ENCODE data around the gene PRDM11.

PRDM11 gene

GRCh38 chr11:45168366-45169130 is 22.1 kb downstream of the PRDM11 start:
- no peak overlapping the region for H3K4me3 ChIP-seq (ENCODE audit: low read length)
- TF ChIP-seq ZNF274 (IDR thresholded peaks at IDR 0.05; ENCODE audit: low read depth, low read length) = no peak

DNA sequence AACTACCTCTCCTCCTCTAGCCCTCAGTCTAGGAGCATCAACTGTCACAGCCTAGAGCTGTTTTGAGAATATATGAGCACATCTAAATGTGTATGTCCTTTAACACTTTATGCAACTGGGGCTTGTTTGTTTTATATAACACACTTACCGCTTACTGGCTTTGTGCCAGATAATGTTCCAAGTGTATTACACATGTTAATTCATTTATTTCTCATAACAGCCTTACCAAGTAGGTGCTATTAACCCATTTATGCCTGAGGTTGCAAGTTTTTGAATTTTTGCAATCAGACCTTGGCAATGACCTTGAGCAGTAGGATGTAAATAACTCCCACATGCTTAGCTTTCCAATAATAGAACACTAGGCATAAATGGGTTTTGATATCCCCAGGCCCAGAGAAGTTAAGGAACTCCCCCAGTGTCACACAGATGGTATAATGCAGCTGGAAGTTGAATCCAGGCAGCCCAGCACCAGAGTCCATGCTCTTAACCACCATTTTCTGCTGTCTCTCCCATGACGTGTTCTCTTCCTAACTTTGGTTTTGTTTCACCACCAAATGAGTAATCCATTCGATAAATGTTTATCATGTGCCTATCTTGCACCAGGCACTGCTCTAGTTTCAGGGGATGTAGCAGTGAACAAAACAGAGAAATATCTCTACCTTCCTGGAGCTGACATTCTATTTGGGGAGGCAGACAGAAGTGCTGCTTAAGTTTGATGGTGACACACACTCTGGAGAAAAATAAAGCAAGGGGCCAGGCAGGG is 23.1 kb downstream of the PRDM11 start:
- TF ChIP-seq ZNF274 (IDR thresholded peaks at IDR 0.05; ENCODE audit: low read depth, low read length) = no peak
- no peak overlapping the region for H3K4me3 ChIP-seq (ENCODE audit: low read length)

DNA sequence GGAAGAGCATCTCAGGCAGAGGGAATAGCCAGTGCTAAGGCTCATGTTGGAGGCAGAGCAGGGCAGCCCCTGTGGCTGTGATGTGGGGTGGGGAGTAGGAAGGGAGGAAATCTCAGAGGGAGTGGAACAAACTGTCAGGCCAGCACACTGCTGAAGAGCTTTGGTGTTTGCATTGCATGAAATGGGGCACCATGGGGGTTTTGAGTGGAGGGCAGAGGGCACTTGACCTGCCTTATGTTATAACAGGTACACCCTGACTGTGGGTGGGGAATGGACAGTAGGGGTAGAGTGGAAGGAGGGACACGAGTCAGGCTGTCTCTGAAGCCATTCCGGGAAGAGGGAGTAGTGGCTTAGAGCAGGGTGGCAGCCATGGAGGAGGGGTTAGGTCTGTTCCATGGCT is 24.0 kb downstream of the PRDM11 start:
- H3K4me3 ChIP-seq (ENCODE audit: low read length) = no peak overlapping the region
- no peak for TF ChIP-seq ZNF274 (IDR thresholded peaks at IDR 0.05; ENCODE audit: low read depth, low read length)

GRCh38 chr11:45171550-45171949 is 25.1 kb downstream of the PRDM11 start:
- no peak overlapping the region for H3K4me3 ChIP-seq (ENCODE audit: low read length)
- TF ChIP-seq ZNF274 (IDR thresholded peaks at IDR 0.05; ENCODE audit: low read depth, low read length) = no peak

DNA sequence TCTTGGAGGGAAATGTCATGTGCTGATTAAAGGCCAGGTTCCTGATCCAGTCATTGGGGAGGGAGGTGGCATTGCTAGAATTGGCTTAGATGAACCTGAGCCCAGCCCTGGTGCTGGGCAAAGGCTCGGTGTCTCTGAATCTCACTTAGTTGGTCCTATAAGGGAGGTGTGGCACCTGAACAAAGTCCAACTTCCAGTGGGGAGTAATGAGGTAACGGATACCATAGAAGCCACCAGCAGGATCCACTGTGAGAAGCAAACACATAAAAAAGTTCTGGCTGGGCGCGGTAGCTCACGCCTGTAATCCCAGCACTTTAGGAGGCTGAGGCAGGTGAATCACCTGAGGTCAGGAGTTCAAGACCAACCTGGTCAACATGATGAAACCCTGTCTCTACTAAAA is 26.6 kb downstream of the PRDM11 start:
- no peak for TF ChIP-seq ZNF274 (IDR thresholded peaks at IDR 0.05; ENCODE audit: low read depth, low read length)
- no peak overlapping the region for H3K4me3 ChIP-seq (ENCODE audit: low read length)

GRCh38 chr11:45174168-45174835 is 27.9 kb downstream of the PRDM11 start:
- TF ChIP-seq ZNF274 (IDR thresholded peaks at IDR 0.05; ENCODE audit: low read depth, low read length) = no peak
- H3K4me3 ChIP-seq (ENCODE audit: low read length) = no peak overlapping the region

GRCh38 chr11:45174963-45175362 is 28.5 kb downstream of the PRDM11 start:
- no peak for TF ChIP-seq ZNF274 (IDR thresholded peaks at IDR 0.05; ENCODE audit: low read depth, low read length)
- no peak overlapping the region for H3K4me3 ChIP-seq (ENCODE audit: low read length)

DNA sequence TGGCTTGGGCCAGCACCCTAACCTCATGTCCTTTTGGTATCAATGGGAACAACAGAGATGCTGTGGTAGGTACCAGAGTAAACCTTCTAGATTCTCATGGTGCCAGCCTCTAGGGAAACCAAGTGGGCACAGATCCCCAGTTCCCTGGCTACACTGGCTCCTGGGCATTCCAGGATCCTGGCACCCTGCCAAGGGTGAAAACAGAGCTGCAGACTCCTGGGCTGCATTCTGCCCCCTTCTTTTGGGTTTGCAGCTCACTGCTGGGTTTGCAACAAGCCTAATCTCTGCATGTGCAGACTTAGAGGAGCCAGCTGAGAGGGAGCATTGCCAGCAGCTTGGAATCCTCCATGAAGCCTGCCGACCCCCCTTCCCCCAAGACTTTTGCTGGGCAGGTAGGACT is 30.6 kb downstream of the PRDM11 start:
- no peak for TF ChIP-seq ZNF274 (IDR thresholded peaks at IDR 0.05; ENCODE audit: low read depth, low read length)
- H3K4me3 ChIP-seq (ENCODE audit: low read length) = no peak overlapping the region

DNA sequence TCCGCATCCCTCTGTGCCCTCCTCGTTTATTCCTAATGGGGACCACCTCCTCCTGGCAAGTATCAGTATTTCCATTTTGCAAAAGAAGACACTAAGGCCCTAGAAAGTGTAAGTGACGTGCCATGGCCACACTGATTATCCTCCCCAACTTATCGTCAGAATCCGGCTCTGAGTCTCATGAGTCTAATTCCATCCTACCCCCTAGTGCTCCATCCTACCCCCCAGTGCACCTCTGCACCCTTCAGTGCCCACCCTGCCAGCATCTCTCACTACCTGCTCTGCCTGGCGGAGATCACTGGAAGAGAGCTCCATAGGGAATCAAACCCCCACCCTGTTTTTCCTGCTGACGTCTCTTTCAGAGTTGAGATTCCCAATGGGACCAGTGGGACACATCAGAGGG is 31.8 kb downstream of the PRDM11 start:
- TF ChIP-seq ZNF274 (IDR thresholded peaks at IDR 0.05; ENCODE audit: low read depth, low read length) = no peak
- no peak overlapping the region for H3K4me3 ChIP-seq (ENCODE audit: low read length)

- no peak overlapping the region for H3K4me3 ChIP-seq (ENCODE audit: low read length)
- no peak for TF ChIP-seq ZNF274 (IDR thresholded peaks at IDR 0.05; ENCODE audit: low read depth, low read length)
These were observed 32.6 kb downstream of the PRDM11 start for GRCh38 chr11:45178890-45179671.

GRCh38 chr11:45179686-45180178 is 33.3 kb downstream of the PRDM11 start:
- H3K4me3 ChIP-seq (ENCODE audit: low read length) = no peak overlapping the region
- TF ChIP-seq ZNF274 (IDR thresholded peaks at IDR 0.05; ENCODE audit: low read depth, low read length) = no peak

- no peak overlapping the region for H3K4me3 ChIP-seq (ENCODE audit: low read length)
- TF ChIP-seq ZNF274 (IDR thresholded peaks at IDR 0.05; ENCODE audit: low read depth, low read length) = no peak
These were observed 33.9 kb downstream of the PRDM11 start for GRCh38 chr11:45180179-45180847.

GRCh38 chr11:45180848-45181192 is 34.4 kb downstream of the PRDM11 start:
- no peak for TF ChIP-seq ZNF274 (IDR thresholded peaks at IDR 0.05; ENCODE audit: low read depth, low read length)
- no peak overlapping the region for H3K4me3 ChIP-seq (ENCODE audit: low read length)
